ENCODE data around the gene ATP1A4. TPM values are rescaled to one million over a fixed set of nuclear protein-coding genes. Genes with fewer than 3 reads are reported as not detected.

The ATP1A4 gene
- total RNA-seq, 1 donor: not detected

DNA sequence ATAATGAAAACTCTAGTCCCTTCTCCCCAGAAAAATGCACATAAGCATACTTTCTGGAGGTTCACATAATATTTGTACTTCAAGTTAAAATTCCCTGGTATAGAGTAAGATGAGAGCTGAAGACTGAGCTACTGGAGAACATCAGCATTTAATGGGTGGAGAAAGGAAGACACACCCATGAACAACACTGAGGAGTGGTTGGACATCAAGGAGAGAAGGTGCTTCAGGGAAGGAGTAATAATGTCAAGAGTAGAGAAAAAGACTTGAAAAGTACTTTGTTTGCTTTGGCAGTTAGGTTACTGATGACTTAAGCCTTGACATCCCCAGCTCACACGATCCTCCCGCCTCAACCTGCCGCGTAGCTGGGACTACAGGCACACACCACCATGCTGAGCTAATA is 75.6 kb downstream of the ATP1A4 start:
- Histone ChIP-seq H3K4me2 (ENCODE audit: insufficient read depth, low read length) (no peak overlapping the region), H4K20me1 (ENCODE audit: insufficient read depth, low read length) (no peaks in the 10 kb centered on the region), H3K27ac (ENCODE audit: low read depth, low read length) (no peak overlapping the region), H3K36me3 (ENCODE audit: insufficient read depth, low read length) (peaks cover 74% of the 10 kb centered on the region), H2AFZ (ENCODE audit: low read length) (no peak overlapping the region), H3K4me3 (ENCODE audit: insufficient read depth, low read length) (no peak overlapping the region), H3K4me1 (ENCODE audit: insufficient read depth, low read length) (no peaks in the 10 kb centered on the region), H3K9me3 (ENCODE audit: low read depth, low read length) (no peaks in the 10 kb centered on the region), H3K79me2 (ENCODE audit: insufficient read depth, low read length) (no peaks in the 10 kb centered on the region), H3K27me3 (ENCODE audit: insufficient read depth, low read length) (no peaks in the 10 kb centered on the region)
- DNase-seq (ENCODE audit: insufficient read length, low spot score, missing footprints): no peak
- TF ChIP-seq, protein P1, sequence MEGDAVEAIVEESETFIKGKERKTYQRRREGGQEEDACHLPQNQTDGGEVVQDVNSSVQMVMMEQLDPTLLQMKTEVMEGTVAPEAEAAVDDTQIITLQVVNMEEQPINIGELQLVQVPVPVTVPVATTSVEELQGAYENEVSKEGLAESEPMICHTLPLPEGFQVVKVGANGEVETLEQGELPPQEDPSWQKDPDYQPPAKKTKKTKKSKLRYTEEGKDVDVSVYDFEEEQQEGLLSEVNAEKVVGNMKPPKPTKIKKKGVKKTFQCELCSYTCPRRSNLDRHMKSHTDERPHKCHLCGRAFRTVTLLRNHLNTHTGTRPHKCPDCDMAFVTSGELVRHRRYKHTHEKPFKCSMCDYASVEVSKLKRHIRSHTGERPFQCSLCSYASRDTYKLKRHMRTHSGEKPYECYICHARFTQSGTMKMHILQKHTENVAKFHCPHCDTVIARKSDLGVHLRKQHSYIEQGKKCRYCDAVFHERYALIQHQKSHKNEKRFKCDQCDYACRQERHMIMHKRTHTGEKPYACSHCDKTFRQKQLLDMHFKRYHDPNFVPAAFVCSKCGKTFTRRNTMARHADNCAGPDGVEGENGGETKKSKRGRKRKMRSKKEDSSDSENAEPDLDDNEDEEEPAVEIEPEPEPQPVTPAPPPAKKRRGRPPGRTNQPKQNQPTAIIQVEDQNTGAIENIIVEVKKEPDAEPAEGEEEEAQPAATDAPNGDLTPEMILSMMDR (IDR thresholded peaks at IDR 0.05; ENCODE audit: extremely low read depth, low read depth, low read length): no peak

DNA sequence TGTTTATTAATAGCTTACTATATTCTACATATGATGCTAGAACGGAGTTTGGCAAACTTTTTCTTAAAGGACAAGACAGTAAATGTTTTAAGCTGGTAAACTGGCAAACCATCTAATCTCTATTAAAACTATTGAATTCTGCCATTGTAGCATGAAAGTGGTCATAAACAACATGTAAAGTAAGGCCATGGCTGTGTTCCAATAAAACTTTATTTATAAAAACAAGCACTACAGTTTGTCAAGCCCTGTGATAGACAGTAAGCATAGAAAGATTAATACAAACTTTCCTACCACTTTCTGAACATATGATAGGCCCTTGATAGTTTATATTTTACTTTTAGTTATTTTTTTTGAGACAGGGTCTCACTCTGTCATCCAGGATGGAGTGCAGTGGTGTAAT is 76.2 kb downstream of the ATP1A4 start:
- Histone ChIP-seq H3K36me3 (ENCODE audit: insufficient read depth, low read length) (peaks cover 70% of the 10 kb centered on the region), H3K9me3 (ENCODE audit: low read depth, low read length) (no peaks in the 10 kb centered on the region)

DNA sequence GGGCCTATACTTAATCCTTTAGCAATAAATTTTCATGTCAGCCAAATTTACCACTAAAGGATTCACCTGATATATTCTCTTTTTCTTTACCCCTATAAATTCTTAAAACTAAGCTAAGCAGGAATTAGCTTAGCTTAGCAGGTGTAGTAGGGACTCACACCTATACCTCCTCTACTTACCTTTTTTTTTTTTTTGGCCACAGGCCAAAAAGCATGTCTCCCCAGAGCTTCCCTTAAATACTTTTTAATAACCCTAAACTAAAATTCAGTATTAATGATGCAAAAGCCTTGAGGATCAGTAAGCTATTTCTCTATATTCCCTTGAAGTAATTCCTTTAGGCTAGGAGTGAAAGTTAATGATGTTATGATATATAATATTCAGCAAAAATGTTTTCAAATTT is 77.0 kb downstream of the ATP1A4 start:
- H3K27ac ChIP-seq (ENCODE audit: low read depth, low read length): no peak overlapping the region
- no peak overlapping the region for H3K4me3 ChIP-seq (ENCODE audit: insufficient read depth, low read length)
- H2AFZ ChIP-seq (ENCODE audit: low read length): no peak overlapping the region
- peaks cover 4% of the 10 kb centered on the region for H4K20me1 ChIP-seq (ENCODE audit: insufficient read depth, low read length)
- H3K79me2 ChIP-seq (ENCODE audit: insufficient read depth, low read length): no peaks in the 10 kb centered on the region
- DNase-seq (ENCODE audit: insufficient read length, low spot score, missing footprints): no peak
- no peaks in the 10 kb centered on the region for H3K27me3 ChIP-seq (ENCODE audit: insufficient read depth, low read length)
- no peaks in the 10 kb centered on the region for H3K4me1 ChIP-seq (ENCODE audit: insufficient read depth, low read length)
- TF ChIP-seq, protein P1 (IDR thresholded peaks at IDR 0.05; ENCODE audit: extremely low read depth, low read depth, low read length): no peak
- no peaks in the 10 kb centered on the region for H3K9me3 ChIP-seq (ENCODE audit: low read depth, low read length)
- peaks cover 62% of the 10 kb centered on the region for H3K36me3 ChIP-seq (ENCODE audit: insufficient read depth, low read length)
- no peak overlapping the region for H3K4me2 ChIP-seq (ENCODE audit: insufficient read depth, low read length)

More for the DNA sequence above, 76.2 kb downstream of the ATP1A4 start:
- Histone ChIP-seq H3K27ac (ENCODE audit: low read depth, low read length) (no peak overlapping the region), H3K4me3 (ENCODE audit: insufficient read depth, low read length) (no peak overlapping the region), H3K79me2 (ENCODE audit: insufficient read depth, low read length) (no peaks in the 10 kb centered on the region), H2AFZ (ENCODE audit: low read length) (no peak overlapping the region), H4K20me1 (ENCODE audit: insufficient read depth, low read length) (no peaks in the 10 kb centered on the region), H3K4me1 (ENCODE audit: insufficient read depth, low read length) (no peaks in the 10 kb centered on the region), H3K4me2 (ENCODE audit: insufficient read depth, low read length) (no peak overlapping the region), H3K27me3 (ENCODE audit: insufficient read depth, low read length) (no peaks in the 10 kb centered on the region)
- no peak for DNase-seq (ENCODE audit: insufficient read length, low spot score, missing footprints)
- TF ChIP-seq, protein P1 (IDR thresholded peaks at IDR 0.05; ENCODE audit: extremely low read depth, low read depth, low read length): no peak

DNA sequence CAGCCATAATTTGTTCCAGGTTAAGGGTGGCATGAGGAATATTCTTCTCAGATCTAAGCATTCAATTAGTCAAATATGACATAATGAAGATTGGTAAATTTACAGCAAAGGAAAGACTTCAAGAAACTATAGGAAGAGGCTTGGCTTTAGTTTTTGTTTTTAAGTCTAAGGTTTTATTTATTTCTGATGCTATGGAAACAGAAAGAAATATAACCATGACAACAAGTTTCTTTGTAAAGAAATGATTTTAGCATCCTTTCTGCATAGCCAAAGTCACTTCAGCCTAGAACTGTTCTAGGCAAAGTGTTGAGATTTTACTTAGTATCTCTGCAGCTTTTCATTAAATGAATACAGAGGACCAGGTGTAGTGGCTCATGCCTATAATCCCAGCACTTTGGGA is 81.5 kb downstream of the ATP1A4 start:
- Histone ChIP-seq H3K4me3 (ENCODE audit: insufficient read depth, low read length) (no peak overlapping the region), H3K4me1 (ENCODE audit: insufficient read depth, low read length) (no peaks in the 10 kb centered on the region), H2AFZ (ENCODE audit: low read length) (no peak overlapping the region), H3K4me2 (ENCODE audit: insufficient read depth, low read length) (no peak overlapping the region), H3K9me3 (ENCODE audit: low read depth, low read length) (no peaks in the 10 kb centered on the region), H4K20me1 (ENCODE audit: insufficient read depth, low read length) (peaks cover 4% of the 10 kb centered on the region), H3K79me2 (ENCODE audit: insufficient read depth, low read length) (no peaks in the 10 kb centered on the region), H3K36me3 (ENCODE audit: insufficient read depth, low read length) (peaks cover 66% of the 10 kb centered on the region), H3K27ac (ENCODE audit: low read depth, low read length) (no peak overlapping the region), H3K27me3 (ENCODE audit: insufficient read depth, low read length) (no peaks in the 10 kb centered on the region)
- DNase-seq (ENCODE audit: insufficient read length, low spot score, missing footprints): no peak
- TF ChIP-seq, protein P1 (IDR thresholded peaks at IDR 0.05; ENCODE audit: extremely low read depth, low read depth, low read length): no peak

Other genes starting within 250 kb of the ATP1A4 start
- gene TAGLN2, start 226.1 kb upstream of the ATP1A4 start, total RNA-seq: 156 and 159 TPM in 2 replicates
- under 0.01 TPM in 2 replicates for gene IGSF9, start 206.0 kb upstream of the ATP1A4 start, total RNA-seq
- gene SLAMF9, start 197.4 kb upstream of the ATP1A4 start, total RNA-seq: not detected in 2 replicates
- 7.2 and 7.4 TPM in 2 replicates for gene PIGM, start 119.6 kb upstream of the ATP1A4 start, total RNA-seq
- gene KCNJ10, start 81.4 kb upstream of the ATP1A4 start, total RNA-seq: not detected in 2 replicates
- not detected in 2 replicates for gene KCNJ9, start 70.1 kb upstream of the ATP1A4 start, total RNA-seq
- gene IGSF8, start 53.0 kb upstream of the ATP1A4 start, total RNA-seq: 18.0 and 19.9 TPM in 2 replicates
- gene ATP1A2, start 35.8 kb upstream of the ATP1A4 start, total RNA-seq: 0.72 and 1.2 TPM in 2 replicates
- 0.29 and 0.36 TPM in 2 replicates for gene CASQ1, start 39.0 kb downstream of the ATP1A4 start, total RNA-seq
- gene PEA15, start 53.8 kb downstream of the ATP1A4 start, total RNA-seq: 200 and 217 TPM in 2 replicates
- 107 and 112 TPM in 2 replicates for gene DCAF8, start 110.9 kb downstream of the ATP1A4 start, total RNA-seq
- 38.0 and 43.3 TPM in 2 replicates for gene PEX19, start 133.5 kb downstream of the ATP1A4 start, total RNA-seq
- 282 and 335 TPM in 2 replicates for gene COPA, start 191.6 kb downstream of the ATP1A4 start, total RNA-seq
- gene NCSTN, start 191.8 kb downstream of the ATP1A4 start, total RNA-seq: 147 and 165 TPM in 2 replicates
- under 0.01 TPM in 1 of 2 replicates, not detected in the other for gene NHLH1, start 215.5 kb downstream of the ATP1A4 start, total RNA-seq
- under 0.01 TPM in 1 of 2 replicates, not detected in the other for gene VANGL2, start 249.0 kb downstream of the ATP1A4 start, total RNA-seq

Measured in osteoblast (primary cell).